Dermis blood vessel endothelial cell (primary cell): ENCODE results near the gene WDR91. TPM values are rescaled to one million over a fixed set of nuclear protein-coding genes. Genes with fewer than 3 reads are reported as not detected.
"Not testable (repeated sequence)": the region's sequence is repeated elsewhere in the genome, so short reads cannot be mapped to it uniquely, and the experiment has no call there.

Experiments
- DNase-seq: peaks from one replicate; pipeline ENCODE4 v3.0.0; 2010
- total RNA-seq: library from RNA; depleted of rRNA; stranded (reverse); fragments of >200 nt; gene quantifications from 2 replicates; pipeline ENCODE4 v1.2.3, GENCODE V29; 2014

WDR91 gene
- total RNA-seq: 5.3 and 7.7 TPM in 2 replicates

- DNase-seq: peak; percentile 95
Measured at GRCh38 chr7:135211179-135211945, at the start of gene WDR91. WDR91 (minus strand) TSS chr7:135211526; CDS start chr7:135211502, 24 bp downstream.

DNA sequence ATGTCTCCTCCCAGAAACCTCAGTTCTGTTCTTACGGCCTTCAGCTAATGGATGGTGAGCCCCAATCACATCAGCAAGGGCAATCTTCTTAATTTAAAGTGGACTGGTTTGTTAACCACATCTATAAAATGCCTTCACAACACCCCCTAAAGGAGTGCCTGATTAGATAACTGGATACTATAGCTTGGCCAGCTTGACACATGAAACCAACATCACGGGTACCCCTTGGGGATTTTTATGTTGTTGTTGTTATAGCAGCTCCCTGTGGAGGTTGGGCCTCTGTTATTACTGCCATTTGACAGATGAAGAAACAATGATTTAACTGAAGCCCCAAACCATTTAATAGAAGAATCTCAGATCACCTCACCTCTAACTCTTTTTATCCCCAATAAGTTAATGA, 49.1 kb upstream of the WDR91 start:
- DNase-seq: no peak

DNA sequence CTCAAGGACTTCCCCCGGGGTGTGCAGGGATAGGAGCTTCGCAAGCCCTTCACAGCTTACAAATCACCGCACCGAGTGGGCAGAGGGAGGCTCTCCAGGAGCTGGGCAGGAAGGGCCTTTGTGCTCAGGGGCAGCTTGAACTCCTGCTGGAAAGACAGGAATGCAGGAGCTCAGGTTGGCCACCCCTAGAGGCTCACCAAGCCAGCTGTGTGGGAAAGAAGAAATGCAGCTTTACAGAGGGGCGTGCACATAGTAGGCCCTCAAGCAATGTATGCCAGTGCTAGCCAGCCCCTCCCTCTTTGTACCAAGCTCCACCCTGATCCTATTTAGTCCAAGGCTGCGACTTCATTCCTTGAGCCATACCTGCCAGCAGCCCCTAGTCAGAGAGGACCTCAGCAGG, 48.4 kb upstream of the WDR91 start:
- DNase-seq: no peak

DNA sequence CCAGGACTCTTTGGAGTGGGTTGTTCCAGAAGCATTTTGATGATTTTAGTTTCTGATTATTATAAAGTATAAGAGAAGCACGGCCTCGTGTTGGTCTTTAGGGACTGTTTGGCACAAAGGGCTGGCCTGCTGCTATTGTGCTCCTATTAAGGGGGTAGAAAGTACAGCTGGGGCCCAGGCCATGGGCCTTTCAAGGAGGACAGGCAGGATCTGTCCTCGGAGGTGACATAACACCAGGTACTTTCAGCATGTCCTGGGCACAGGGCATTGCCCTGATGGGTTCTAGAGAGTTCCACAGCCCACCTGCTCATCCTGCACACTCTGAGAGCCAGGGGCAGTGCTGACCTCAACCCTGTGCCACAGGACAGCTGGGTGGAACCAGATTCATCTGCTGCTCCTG, 47.3 kb upstream of the WDR91 start:
- DNase-seq: no peak

DNA sequence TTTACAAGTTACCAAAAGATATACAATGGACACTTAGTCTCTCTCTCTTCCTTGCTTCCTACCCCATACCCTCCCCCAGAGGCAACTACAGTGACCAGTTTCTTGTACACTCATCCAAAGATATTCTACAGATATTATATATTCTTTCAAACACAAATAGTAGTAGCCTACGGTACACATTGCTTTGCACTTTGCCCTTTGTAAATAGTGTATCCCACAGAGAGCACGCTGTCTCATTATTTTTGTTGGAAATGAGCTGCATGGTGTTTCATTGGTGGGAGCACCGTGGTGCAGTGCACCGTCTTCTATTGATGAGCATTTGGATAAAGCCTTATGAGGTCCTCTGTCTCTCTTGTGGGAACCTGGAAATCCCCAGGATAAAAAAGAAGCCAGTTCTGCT, 46.5 kb upstream of the WDR91 start:
- DNase-seq: no peak

GRCh38 chr7:135253851-135254771, 42.8 kb upstream of the WDR91 start:
- peak; percentile 88 for DNase-seq

DNA sequence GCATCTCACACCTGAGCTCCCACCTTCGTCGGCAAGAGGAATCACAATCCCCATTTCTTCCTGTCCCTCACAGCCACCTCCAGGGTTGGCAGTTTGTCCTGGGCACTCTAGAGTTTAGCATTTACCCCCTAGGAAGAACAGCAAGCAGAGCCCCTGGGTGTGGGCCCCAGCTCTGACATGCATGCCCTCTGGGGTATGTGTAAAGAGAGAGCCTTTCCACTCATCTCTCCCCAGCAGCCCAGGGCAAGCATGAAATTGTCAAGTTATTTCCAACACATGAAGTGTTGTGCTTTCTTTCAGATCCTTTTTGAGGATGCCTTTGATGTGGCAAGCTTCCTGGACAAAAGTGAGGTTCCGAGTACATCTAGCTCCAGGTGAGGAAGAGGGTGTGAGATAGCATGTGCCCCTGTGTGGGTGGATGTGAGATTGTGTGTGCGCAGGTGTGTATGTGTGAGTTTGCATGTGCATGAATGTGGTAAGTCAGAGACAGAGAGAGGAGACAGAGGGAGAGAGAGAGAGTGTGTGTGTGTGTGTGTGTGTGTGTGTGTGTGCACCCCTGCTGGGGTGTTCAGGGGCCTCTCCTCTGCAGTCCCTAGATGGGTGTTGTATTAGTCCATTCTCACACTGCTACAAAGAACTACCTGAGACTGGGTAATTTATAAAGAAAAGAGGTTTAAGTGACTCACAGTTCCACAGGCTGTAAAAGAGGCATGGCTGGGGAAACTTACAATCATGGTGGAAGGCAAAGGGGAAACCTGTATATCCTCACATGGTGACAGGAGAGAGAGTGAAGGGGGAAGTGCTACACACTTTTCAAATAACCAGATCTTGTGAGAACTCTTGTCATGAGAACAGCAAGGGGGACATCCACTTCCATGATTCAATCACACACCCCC, 40.4 kb upstream of the WDR91 start:
- no peak for DNase-seq

- no peak for DNase-seq
Measured at GRCh38 chr7:135248546-135248945, 37.2 kb upstream of the WDR91 start.

DNA sequence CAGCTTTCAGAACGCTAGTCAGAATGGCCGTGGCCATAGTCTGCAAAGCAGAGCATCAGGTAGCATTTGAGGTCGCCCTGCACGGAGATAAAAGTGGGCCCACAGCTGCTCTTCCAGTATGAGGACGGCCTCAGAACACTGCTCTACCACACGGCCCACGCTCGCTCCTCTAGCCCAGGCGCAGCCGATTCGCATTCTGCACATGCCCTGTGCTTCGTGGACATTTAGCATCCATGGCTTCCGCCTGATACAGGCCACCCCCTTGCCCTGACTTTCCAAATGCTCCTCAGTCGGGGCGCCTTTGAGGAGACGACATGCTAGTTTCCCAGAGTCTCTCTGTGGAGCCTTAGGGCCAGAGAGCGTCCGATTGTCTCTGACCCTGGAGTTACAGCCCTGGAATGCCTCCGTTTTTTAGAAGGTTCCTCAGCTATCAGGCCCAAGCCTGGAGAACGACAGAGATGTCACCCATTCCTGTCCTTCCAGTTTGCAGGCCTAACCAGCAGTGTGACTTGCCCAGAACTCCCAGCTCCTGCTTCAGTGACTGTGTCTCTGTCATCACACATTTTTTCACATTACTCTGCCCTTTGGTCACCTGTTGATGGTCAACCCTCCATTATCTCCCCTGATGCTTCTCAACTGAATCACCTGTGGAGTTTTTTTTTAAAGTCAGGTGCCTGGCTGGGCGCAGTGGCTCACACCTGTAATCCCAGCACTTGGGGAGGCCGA, 36.6 kb upstream of the WDR91 start:
- DNase-seq: no peak

- no peak for DNase-seq
Measured at GRCh38 chr7:135246191-135246825, 35.0 kb upstream of the WDR91 start.

- DNase-seq: no peak
Measured at GRCh38 chr7:135245226-135246190, 34.2 kb upstream of the WDR91 start.

GRCh38 chr7:135242096-135242684, 30.9 kb upstream of the WDR91 start:
- no peak for DNase-seq

- no peak for DNase-seq
Measured at GRCh38 chr7:135240441-135240840, 29.1 kb upstream of the WDR91 start.

GRCh38 chr7:135239263-135239662, 27.9 kb upstream of the WDR91 start:
- DNase-seq: no peak

- no peak for DNase-seq
Measured at GRCh38 chr7:135238112-135238744, 26.9 kb upstream of the WDR91 start.

DNA sequence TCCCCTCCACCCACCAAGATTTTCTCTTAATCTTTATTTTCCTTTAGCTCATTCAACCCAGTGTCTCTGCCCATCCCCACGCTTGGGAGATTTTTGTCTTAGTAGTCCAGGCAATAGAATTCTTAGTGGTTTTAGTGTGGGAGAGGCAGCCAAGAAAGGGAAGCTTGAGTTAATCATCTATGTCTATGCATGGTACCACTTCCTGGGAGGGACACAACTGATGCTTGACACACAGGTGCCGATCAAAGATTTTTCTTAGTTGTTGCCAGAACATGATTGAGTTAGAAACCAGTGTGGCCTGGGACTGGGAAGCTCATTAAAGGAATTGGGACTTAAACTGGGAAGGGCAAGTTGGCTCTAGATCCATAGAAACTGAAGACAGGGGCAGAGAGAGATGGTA, 25.4 kb upstream of the WDR91 start:
- DNase-seq: no peak

GRCh38 chr7:135235841-135236240, 24.5 kb upstream of the WDR91 start:
- DNase-seq: no peak

DNA sequence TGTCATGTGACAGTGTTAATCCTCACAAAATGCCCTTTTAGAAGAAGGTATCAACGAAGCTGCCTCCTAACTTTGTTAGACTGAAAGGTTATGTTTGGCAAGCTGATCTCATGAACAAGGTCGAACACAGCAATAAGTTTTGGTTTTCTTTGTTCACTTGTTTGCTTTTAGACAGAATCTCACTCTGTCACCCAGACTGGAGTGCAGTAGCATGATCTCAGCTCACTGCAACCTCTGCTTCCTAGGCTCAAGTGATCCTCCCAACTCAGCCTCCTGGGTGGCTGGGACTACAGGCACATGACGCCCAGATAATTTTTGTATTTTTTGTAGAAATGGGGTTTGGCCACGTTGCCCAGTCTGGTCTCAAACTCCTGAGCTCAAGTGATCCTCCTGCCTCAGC, 23.4 kb upstream of the WDR91 start:
- DNase-seq: no peak

DNA sequence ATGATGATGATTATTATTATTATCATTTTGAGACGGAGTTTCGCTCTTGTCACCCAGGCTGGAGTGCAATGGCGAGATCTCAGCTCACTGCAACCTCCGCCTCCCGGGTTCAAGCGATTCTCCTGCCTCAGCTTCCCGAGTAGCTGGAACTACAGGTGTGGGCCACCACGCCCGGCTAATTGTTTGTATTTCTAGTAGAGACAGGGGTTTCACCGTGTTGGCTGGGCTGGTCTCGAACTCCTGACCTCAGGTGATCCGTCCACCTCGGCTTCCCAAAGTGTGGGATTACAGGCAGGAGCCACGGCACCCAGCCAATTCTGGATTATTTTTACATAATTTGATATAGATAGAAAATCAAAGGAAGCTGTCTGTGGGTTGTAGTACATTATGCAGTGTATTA, 22.8 kb upstream of the WDR91 start:
- not testable (repeated sequence) for DNase-seq
